Suprapubic skin (tissue), 4 donors: ENCODE results near the gene CCDC150. TPM values are rescaled to one million over a fixed set of nuclear protein-coding genes. Genes with fewer than 3 reads are reported as not detected.
"Not testable (repeated sequence)": the region's sequence is repeated elsewhere in the genome, so short reads cannot be mapped to it uniquely, and the experiment has no call there.

ENCODE experiments used
- DNase-seq, 2 donors: peaks; one replicate each; pipeline ENCODE4 v3.0.0-alpha.2; 2019; ENCODE audit warnings: low spot score in 2 of 2
- H3K27ac ChIP-seq: fragments of 200-600 bp; sonication (generic); one replicate; pipeline ENCODE4 v1.5.1; 2019
- H3K27me3 ChIP-seq: fragments of 200-600 bp; sonication (generic); one replicate; pipeline ENCODE4 v1.5.1; 2019
- H3K36me3 ChIP-seq: fragments of 200-600 bp; sonication (generic); one replicate; pipeline ENCODE4 v1.5.1; 2019
- H3K4me1 ChIP-seq: fragments of 200-600 bp; sonication (generic); one replicate; pipeline ENCODE4 v1.5.1; 2019
- H3K4me3 ChIP-seq: fragments of 200-600 bp; sonication (generic); one replicate; pipeline ENCODE4 v1.5.1; 2019; ENCODE audit warnings: mild to moderate bottlenecking
- H3K9me3 ChIP-seq: fragments of 200-600 bp; sonication (generic); one replicate; pipeline ENCODE4 v1.5.1; 2019
- EP300 ChIP-seq: sonication (generic); formaldehyde crosslinking; IDR thresholded peaks from one replicate; pipeline ENCODE4 v1.6.1; 2017; ENCODE audit warnings: antibody characterized with exemption
- POLR2A ChIP-seq, 2 donors: fragments of 450-650 bp; IDR thresholded peaks; one replicate each; pipeline ENCODE4 v1.6.1; 2017; ENCODE audit warnings: antibody characterized with exemption in 2 of 2, mild to moderate bottlenecking in 2 of 2, moderate library complexity in 2 of 2
- POLR2AphosphoS5 ChIP-seq, 3 donors: sonication (generic); formaldehyde crosslinking; IDR thresholded peaks; one replicate each; pipeline ENCODE4 v1.6.1; 2017; ENCODE audit warnings: antibody characterized with exemption in 3 of 3
- WGBS: methylation state at CpG from one replicate; pipeline ENCODE4 v1.1.5; 2018; 5-methylcytosine and 5-hydroxymethylcytosine counted together
- total RNA-seq, 4 donors: library from RNA; depleted of rRNA; stranded (reverse); fragments of >200 nt; gene quantifications; one replicate each; pipeline ENCODE4 v1.1.0, GENCODE V29; 2016
- TF ChIP-seq, protein P1 (sequence below), 2 donors: fragments of 200-600 bp in 1 of 2; fragments of 450-650 bp in 1 of 2; sonication (generic) in 1 of 2; IDR thresholded peaks; one replicate each; pipeline ENCODE4 v1.5.1; 2016 to 2019; ENCODE audit warnings: antibody characterized with exemption in 2 of 2, mild to moderate bottlenecking in 1 of 2, moderate library complexity in 1 of 2

The CCDC150 gene
- total RNA-seq, 4 donors from 2014 or later = 2.0 to 6.7 (median 3.1) TPM

GRCh38 chr2:196719110-196719872 is 79.8 kb downstream of the CCDC150 start:
- Histone ChIP-seq H3K4me3 (no peak overlapping the region), H3K27me3 (no peaks in the 10 kb centered on the region), H3K4me1 (no peaks in the 10 kb centered on the region), H3K9me3 (no peaks in the 10 kb centered on the region), H3K36me3 (no peaks in the 10 kb centered on the region), H3K27ac (no peak overlapping the region)
- 66% methylated on average over 6 of the region's 6 CpGs for WGBS
- no peak for DNase-seq
- TF ChIP-seq, protein P1, sequence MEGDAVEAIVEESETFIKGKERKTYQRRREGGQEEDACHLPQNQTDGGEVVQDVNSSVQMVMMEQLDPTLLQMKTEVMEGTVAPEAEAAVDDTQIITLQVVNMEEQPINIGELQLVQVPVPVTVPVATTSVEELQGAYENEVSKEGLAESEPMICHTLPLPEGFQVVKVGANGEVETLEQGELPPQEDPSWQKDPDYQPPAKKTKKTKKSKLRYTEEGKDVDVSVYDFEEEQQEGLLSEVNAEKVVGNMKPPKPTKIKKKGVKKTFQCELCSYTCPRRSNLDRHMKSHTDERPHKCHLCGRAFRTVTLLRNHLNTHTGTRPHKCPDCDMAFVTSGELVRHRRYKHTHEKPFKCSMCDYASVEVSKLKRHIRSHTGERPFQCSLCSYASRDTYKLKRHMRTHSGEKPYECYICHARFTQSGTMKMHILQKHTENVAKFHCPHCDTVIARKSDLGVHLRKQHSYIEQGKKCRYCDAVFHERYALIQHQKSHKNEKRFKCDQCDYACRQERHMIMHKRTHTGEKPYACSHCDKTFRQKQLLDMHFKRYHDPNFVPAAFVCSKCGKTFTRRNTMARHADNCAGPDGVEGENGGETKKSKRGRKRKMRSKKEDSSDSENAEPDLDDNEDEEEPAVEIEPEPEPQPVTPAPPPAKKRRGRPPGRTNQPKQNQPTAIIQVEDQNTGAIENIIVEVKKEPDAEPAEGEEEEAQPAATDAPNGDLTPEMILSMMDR (IDR thresholded peaks at IDR 0.05) = no peak
- TF ChIP-seq POLR2A (IDR thresholded peaks at IDR 0.05) = no peak
- TF ChIP-seq EP300 = no peak
- no peak for TF ChIP-seq POLR2AphosphoS5 (IDR thresholded peaks at IDR 0.05)

- no peaks in the 10 kb centered on the region for H3K4me1 ChIP-seq
- no peak overlapping the region for H3K27ac ChIP-seq
- no peaks in the 10 kb centered on the region for H3K9me3 ChIP-seq
- no peak overlapping the region for H3K4me3 ChIP-seq
- no peak for TF ChIP-seq EP300
- no peak for TF ChIP-seq POLR2A (IDR thresholded peaks at IDR 0.05)
- TF ChIP-seq, protein P1 (IDR thresholded peaks at IDR 0.05) = no peak
- no peak for TF ChIP-seq POLR2AphosphoS5 (IDR thresholded peaks at IDR 0.05)
- no peaks in the 10 kb centered on the region for H3K27me3 ChIP-seq
- no peaks in the 10 kb centered on the region for H3K36me3 ChIP-seq
- no peak for DNase-seq
These were observed 84.1 kb downstream of the CCDC150 start for GRCh38 chr2:196723571-196723970.

- WGBS = 87% methylated on average over 3 of the region's 3 CpGs
- no peaks in the 10 kb centered on the region for H3K27me3 ChIP-seq
- no peaks in the 10 kb centered on the region for H3K4me1 ChIP-seq
- H3K36me3 ChIP-seq = no peaks in the 10 kb centered on the region
- no peak overlapping the region for H3K27ac ChIP-seq
- H3K9me3 ChIP-seq = no peaks in the 10 kb centered on the region
- DNase-seq = no peak
- H3K4me3 ChIP-seq = no peak overlapping the region
- no peak for TF ChIP-seq EP300
- TF ChIP-seq, protein P1 (IDR thresholded peaks at IDR 0.05) = no peak
- no peak for TF ChIP-seq POLR2A (IDR thresholded peaks at IDR 0.05)
- no peak for TF ChIP-seq POLR2AphosphoS5 (IDR thresholded peaks at IDR 0.05)
These were observed 85.7 kb downstream of the CCDC150 start for GRCh38 chr2:196725218-196725617.

GRCh38 chr2:196725882-196726281 is 86.4 kb downstream of the CCDC150 start:
- TF ChIP-seq EP300 (no peak), POLR2A (IDR thresholded peaks at IDR 0.05) (no peak), POLR2AphosphoS5 (IDR thresholded peaks at IDR 0.05) (no peak)
- TF ChIP-seq, protein P1 (IDR thresholded peaks at IDR 0.05) = no peak
- no peaks in the 10 kb centered on the region for H3K27me3 ChIP-seq
- H3K27ac ChIP-seq = no peak overlapping the region
- no peaks in the 10 kb centered on the region for H3K9me3 ChIP-seq
- no peak for DNase-seq
- H3K4me1 ChIP-seq = no peaks in the 10 kb centered on the region
- no peak overlapping the region for H3K4me3 ChIP-seq
- H3K36me3 ChIP-seq = no peaks in the 10 kb centered on the region
- WGBS = 95% methylated on average over 4 of the region's 4 CpGs

- DNase-seq = no peak
- TF ChIP-seq, protein P1 (IDR thresholded peaks at IDR 0.05) = no peak
- TF ChIP-seq POLR2AphosphoS5 (IDR thresholded peaks at IDR 0.05) (no peak), POLR2A (IDR thresholded peaks at IDR 0.05) (no peak), EP300 (no peak)
- Histone ChIP-seq H3K4me1 (no peaks in the 10 kb centered on the region), H3K9me3 (peaks cover 2% of the 10 kb centered on the region), H3K27me3 (no peaks in the 10 kb centered on the region), H3K27ac (no peak overlapping the region), H3K36me3 (peaks cover 2% of the 10 kb centered on the region), H3K4me3 (no peak overlapping the region)
- 98% methylated on average over 2 of the region's 2 CpGs for WGBS
These were observed 89.9 kb downstream of the CCDC150 start for GRCh38 chr2:196729418-196729817.

DNA sequence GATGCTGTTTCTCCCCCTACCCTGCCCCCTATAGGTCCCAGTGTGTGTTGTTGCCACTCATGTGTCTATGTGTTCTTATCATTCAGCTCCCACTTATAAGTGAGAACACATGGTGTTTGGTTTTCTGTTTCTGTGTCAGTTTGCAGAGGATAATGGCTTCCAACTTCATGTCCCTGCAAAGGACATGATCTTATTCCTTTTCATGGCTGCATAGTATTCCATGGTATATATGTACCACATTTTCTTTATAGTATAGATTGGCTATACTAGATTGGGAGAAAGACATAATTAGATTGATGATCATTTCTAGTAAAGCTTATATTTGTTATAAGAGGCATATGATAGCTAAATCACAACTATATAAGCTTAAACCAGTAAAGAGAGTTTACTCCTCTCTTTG is 97.1 kb downstream of the CCDC150 start:
- H3K4me3 ChIP-seq, DNase-seq, H3K4me1 ChIP-seq, H3K27ac ChIP-seq, H3K27me3 ChIP-seq, H3K36me3 ChIP-seq, H3K9me3 ChIP-seq: not testable (repeated sequence)
